H1 (cell line): Measurements from ENCODE around the gene HOXC5. TPM values are rescaled to one million over a fixed set of nuclear protein-coding genes. Genes with fewer than 3 reads are reported as not detected.

Source experiments
- BACH1 ChIP-seq: IDR thresholded peaks from 2 replicates; pipeline ENCODE4 v1.6.1; 2012; ENCODE audit warnings: low read length, improper control_type of control experiment
- polyA plus RNA-seq, 7 experiments: library from polyadenylated mRNA; depleted of rRNA in 3 of 7; stranded (reverse) in 5 of 7; unstranded in 2 of 7; fragments of >200 nt in 5 of 7; fragments of 200-250 nt in 2 of 7; gene quantifications; 1 replicate in 5 of 7; 2 replicates in 1 of 7; 4 replicates in 1 of 7; pipeline versions ENCODE4 v1.2.1 to v1.2.3, GENCODE V29; 2011 to 2013; ENCODE audit warnings: missing spikeins in 2 of 7, mixed read lengths in 2 of 7
- total RNA-seq: library from RNA; stranded (reverse); fragmentation: NEBNext Ultra II Directional; extraction: Animal tissue kit (Norgen Biotek cat#: 25700); gene quantifications from 2 replicates; pipeline ENCODE4 v1.2.1, GENCODE V29; 2021
- TF ChIP-seq, protein P1 (sequence below): IDR thresholded peaks from 2 replicates; pipeline ENCODE4 v1.6.1; 2012; ENCODE audit warnings: inconsistent platforms
- TF ChIP-seq, protein P2 (sequence below): fragments of 300-600 bp; sonication (generic); IDR thresholded peaks from 2 replicates; pipeline ENCODE4 v1.7.1; 2012; ENCODE audit warnings: low read length, moderate library complexity, mild to moderate bottlenecking, inconsistent platforms; ENCODE audit not compliant: insufficient replicate concordance
- TF ChIP-seq, protein P3 (sequence below): IDR thresholded peaks from 2 replicates; pipeline ENCODE4 v1.6.1; 2011; ENCODE audit warnings: low read depth, mild to moderate bottlenecking, low read length; ENCODE audit not compliant: insufficient read depth

The HOXC5 gene
- total and polyA plus RNA-seq, 2 of the 8 experiments (the other 6 are each of a cell fraction or from before 2014, with no cell fraction given): not detected

DNA sequence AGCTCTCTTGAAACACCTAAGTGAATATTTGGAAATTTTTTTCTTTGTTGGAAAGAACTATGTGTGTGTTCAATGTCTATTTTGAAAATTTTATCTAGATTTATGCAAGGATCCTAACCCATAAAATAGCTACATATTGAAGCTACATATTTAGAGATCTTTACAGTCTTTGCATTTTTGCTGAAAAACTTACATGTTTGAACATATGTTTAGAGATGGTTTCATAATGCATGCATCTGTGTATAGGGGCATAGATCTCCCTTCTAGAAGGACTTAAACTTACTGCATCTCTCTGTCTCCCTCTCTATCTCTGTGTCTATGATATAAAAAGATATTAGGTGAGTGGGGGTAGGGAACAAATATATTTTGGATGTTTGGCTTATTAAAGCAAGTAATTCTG, 12.6 kb downstream of the HOXC5 start (continued):
- TF ChIP-seq, protein P1, sequence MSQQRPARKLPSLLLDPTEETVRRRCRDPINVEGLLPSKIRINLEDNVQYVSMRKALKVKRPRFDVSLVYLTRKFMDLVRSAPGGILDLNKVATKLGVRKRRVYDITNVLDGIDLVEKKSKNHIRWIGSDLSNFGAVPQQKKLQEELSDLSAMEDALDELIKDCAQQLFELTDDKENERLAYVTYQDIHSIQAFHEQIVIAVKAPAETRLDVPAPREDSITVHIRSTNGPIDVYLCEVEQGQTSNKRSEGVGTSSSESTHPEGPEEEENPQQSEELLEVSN: no peak
- TF ChIP-seq, protein P2, sequence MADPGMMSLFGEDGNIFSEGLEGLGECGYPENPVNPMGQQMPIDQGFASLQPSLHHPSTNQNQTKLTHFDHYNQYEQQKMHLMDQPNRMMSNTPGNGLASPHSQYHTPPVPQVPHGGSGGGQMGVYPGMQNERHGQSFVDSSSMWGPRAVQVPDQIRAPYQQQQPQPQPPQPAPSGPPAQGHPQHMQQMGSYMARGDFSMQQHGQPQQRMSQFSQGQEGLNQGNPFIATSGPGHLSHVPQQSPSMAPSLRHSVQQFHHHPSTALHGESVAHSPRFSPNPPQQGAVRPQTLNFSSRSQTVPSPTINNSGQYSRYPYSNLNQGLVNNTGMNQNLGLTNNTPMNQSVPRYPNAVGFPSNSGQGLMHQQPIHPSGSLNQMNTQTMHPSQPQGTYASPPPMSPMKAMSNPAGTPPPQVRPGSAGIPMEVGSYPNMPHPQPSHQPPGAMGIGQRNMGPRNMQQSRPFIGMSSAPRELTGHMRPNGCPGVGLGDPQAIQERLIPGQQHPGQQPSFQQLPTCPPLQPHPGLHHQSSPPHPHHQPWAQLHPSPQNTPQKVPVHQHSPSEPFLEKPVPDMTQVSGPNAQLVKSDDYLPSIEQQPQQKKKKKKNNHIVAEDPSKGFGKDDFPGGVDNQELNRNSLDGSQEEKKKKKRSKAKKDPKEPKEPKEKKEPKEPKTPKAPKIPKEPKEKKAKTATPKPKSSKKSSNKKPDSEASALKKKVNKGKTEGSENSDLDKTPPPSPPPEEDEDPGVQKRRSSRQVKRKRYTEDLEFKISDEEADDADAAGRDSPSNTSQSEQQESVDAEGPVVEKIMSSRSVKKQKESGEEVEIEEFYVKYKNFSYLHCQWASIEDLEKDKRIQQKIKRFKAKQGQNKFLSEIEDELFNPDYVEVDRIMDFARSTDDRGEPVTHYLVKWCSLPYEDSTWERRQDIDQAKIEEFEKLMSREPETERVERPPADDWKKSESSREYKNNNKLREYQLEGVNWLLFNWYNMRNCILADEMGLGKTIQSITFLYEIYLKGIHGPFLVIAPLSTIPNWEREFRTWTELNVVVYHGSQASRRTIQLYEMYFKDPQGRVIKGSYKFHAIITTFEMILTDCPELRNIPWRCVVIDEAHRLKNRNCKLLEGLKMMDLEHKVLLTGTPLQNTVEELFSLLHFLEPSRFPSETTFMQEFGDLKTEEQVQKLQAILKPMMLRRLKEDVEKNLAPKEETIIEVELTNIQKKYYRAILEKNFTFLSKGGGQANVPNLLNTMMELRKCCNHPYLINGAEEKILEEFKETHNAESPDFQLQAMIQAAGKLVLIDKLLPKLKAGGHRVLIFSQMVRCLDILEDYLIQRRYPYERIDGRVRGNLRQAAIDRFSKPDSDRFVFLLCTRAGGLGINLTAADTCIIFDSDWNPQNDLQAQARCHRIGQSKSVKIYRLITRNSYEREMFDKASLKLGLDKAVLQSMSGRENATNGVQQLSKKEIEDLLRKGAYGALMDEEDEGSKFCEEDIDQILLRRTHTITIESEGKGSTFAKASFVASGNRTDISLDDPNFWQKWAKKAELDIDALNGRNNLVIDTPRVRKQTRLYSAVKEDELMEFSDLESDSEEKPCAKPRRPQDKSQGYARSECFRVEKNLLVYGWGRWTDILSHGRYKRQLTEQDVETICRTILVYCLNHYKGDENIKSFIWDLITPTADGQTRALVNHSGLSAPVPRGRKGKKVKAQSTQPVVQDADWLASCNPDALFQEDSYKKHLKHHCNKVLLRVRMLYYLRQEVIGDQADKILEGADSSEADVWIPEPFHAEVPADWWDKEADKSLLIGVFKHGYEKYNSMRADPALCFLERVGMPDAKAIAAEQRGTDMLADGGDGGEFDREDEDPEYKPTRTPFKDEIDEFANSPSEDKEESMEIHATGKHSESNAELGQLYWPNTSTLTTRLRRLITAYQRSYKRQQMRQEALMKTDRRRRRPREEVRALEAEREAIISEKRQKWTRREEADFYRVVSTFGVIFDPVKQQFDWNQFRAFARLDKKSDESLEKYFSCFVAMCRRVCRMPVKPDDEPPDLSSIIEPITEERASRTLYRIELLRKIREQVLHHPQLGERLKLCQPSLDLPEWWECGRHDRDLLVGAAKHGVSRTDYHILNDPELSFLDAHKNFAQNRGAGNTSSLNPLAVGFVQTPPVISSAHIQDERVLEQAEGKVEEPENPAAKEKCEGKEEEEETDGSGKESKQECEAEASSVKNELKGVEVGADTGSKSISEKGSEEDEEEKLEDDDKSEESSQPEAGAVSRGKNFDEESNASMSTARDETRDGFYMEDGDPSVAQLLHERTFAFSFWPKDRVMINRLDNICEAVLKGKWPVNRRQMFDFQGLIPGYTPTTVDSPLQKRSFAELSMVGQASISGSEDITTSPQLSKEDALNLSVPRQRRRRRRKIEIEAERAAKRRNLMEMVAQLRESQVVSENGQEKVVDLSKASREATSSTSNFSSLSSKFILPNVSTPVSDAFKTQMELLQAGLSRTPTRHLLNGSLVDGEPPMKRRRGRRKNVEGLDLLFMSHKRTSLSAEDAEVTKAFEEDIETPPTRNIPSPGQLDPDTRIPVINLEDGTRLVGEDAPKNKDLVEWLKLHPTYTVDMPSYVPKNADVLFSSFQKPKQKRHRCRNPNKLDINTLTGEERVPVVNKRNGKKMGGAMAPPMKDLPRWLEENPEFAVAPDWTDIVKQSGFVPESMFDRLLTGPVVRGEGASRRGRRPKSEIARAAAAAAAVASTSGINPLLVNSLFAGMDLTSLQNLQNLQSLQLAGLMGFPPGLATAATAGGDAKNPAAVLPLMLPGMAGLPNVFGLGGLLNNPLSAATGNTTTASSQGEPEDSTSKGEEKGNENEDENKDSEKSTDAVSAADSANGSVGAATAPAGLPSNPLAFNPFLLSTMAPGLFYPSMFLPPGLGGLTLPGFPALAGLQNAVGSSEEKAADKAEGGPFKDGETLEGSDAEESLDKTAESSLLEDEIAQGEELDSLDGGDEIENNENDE: no peak
- TF ChIP-seq, protein P3, sequence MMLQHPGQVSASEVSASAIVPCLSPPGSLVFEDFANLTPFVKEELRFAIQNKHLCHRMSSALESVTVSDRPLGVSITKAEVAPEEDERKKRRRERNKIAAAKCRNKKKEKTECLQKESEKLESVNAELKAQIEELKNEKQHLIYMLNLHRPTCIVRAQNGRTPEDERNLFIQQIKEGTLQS: no peak
- TF ChIP-seq BACH1: no peak
